Lung (tissue), 12 donors: Measurements from ENCODE around the gene KIR2DL1. TPM values are rescaled to one million over a fixed set of nuclear protein-coding genes. Genes with fewer than 3 reads are reported as not detected.
"Not testable (repeated sequence)": the region's sequence is repeated elsewhere in the genome, so short reads cannot be mapped to it uniquely, and the experiment has no call there.

Source experiments
- ATAC-seq: fragments of 200-7000 bp; cut with Tn5 transposase; one replicate; pipeline ENCODE4 v1.9.1; 2020; ENCODE audit warnings: moderate number of reproducible peaks; ENCODE audit not compliant: insufficient read depth, low FRiP score
- DNase-seq, 3 donors: peaks; one replicate each; pipeline ENCODE4 v3.0.0-alpha.2; 2013 to 2017
- H3K27ac ChIP-seq, 2 donors: one replicate each; pipeline ENCODE4 v1.5.1; 2013; ENCODE audit warnings: mild to moderate bottlenecking in 2 of 2, moderate library complexity in 2 of 2, control low read depth in 1 of 2, inconsistent platforms in 1 of 2, low read depth in 1 of 2, low read length in 1 of 2
- H3K27me3 ChIP-seq, 3 donors: one replicate each; pipeline ENCODE4 v1.5.1; 2013; ENCODE audit warnings: low read length in 2 of 3; ENCODE audit not compliant: control insufficient read depth in 3 of 3, insufficient read depth in 3 of 3
- H3K36me3 ChIP-seq, 4 donors: one replicate each; pipeline ENCODE4 v1.5.1; 2013; ENCODE audit warnings: low read length in 4 of 4, mild to moderate bottlenecking in 1 of 4, moderate library complexity in 1 of 4; ENCODE audit not compliant: control insufficient read depth in 4 of 4, insufficient read depth in 4 of 4
- H3K4me1 ChIP-seq, 5 donors: one replicate each; pipeline ENCODE4 v1.5.1; 2013; ENCODE audit warnings: low read length in 5 of 5, mild to moderate bottlenecking in 2 of 5, moderate library complexity in 1 of 5; ENCODE audit not compliant: control insufficient read depth in 5 of 5, insufficient read depth in 5 of 5
- H3K4me3 ChIP-seq: one replicate; pipeline ENCODE4 v1.5.1; 2013; ENCODE audit warnings: mild to moderate bottlenecking, control low read depth, moderate library complexity
- H3K9ac ChIP-seq, 2 donors: one replicate each; pipeline ENCODE4 v1.5.1; 2013; ENCODE audit warnings: low read length in 2 of 2, control low read depth in 1 of 2; ENCODE audit not compliant: insufficient read depth in 1 of 2
- H3K9me3 ChIP-seq, 4 donors: one replicate each; pipeline ENCODE4 v1.5.1; 2013; ENCODE audit warnings: low read length in 3 of 4, mild to moderate bottlenecking in 1 of 4, moderate library complexity in 1 of 4; ENCODE audit not compliant: control insufficient read depth in 4 of 4, insufficient read depth in 3 of 4
- WGBS, 2 donors: extraction: QIAGEN DNeasy Blood & Tissue Kit; methylation state at CpG; one replicate each; pipeline ENCODE4 v1.1.7; 2013; 5-methylcytosine and 5-hydroxymethylcytosine counted together
- polyA plus RNA-seq, 2 donors: library from polyadenylated mRNA; stranded (reverse); fragments of 200-250 nt; gene quantifications; one replicate each; pipeline ENCODE4 v1.2.1, GENCODE V29; 2013
- total RNA-seq, 2 donors: library from RNA; depleted of rRNA in 1 of 2; stranded (reverse); fragments of >200 nt in 1 of 2; gene quantifications; one replicate each; pipeline ENCODE4 v1.2.1, GENCODE V29; 2014 to 2021
- TF ChIP-seq, protein P1 (sequence below): IDR thresholded peaks from 2 replicates; pipeline ENCODE4 v1.5.1; 2012; ENCODE audit warnings: mild to moderate bottlenecking; ENCODE audit errors: control extremely low read depth, extremely low read depth
- donor health status: control.
- donor health status: control.
- donor health status: Bipolar disorder and iron deficiency.
- donor health status: healthy.
- donor health status: DM: yes; HTN: yes; CAD: no.

KIR2DL1 gene
- total and polyA plus RNA-seq, 4 donors = 0.14 to 0.46 (median 0.16) TPM; not detected in 1

DNA sequence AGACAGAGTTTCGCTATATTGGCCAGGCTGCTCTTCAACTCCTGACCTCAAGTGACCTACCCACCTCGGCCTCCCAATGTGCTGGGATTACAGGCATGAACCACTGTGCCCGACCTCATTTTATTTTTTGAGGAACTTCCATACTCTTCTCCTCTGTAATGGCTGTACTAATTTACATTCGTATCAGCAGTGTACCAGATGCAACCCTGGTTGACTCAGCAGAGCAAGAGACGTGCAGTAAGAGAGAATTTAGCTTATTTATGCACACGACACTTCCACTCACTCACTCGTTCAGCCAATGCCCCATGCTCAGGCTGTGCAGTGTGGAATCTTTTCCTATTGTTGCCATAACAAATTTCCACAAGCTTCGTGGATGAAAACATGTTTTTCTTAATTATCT, 38.4 kb upstream of the KIR2DL1 start:
- H3K27ac ChIP-seq = no peak overlapping the region
- no peak overlapping the region for H3K4me3 ChIP-seq
- peaks cover 0 to 15% (median 5%) of the 10 kb centered on the region in 4 donors for H3K9me3 ChIP-seq
- H3K36me3 ChIP-seq = no peaks in the 10 kb centered on the region
- 55 to 69% methylated on average over 8 of the region's 8 CpGs for whole genome bisulfite sequencing, 2 donors
- no peaks in the 10 kb centered on the region for H3K27me3 ChIP-seq
- no peak overlapping the region for H3K9ac ChIP-seq
- TF ChIP-seq, protein P1, sequence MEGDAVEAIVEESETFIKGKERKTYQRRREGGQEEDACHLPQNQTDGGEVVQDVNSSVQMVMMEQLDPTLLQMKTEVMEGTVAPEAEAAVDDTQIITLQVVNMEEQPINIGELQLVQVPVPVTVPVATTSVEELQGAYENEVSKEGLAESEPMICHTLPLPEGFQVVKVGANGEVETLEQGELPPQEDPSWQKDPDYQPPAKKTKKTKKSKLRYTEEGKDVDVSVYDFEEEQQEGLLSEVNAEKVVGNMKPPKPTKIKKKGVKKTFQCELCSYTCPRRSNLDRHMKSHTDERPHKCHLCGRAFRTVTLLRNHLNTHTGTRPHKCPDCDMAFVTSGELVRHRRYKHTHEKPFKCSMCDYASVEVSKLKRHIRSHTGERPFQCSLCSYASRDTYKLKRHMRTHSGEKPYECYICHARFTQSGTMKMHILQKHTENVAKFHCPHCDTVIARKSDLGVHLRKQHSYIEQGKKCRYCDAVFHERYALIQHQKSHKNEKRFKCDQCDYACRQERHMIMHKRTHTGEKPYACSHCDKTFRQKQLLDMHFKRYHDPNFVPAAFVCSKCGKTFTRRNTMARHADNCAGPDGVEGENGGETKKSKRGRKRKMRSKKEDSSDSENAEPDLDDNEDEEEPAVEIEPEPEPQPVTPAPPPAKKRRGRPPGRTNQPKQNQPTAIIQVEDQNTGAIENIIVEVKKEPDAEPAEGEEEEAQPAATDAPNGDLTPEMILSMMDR = no peak
- ATAC-seq (no peak), DNase-seq (no peak)
- H3K4me1 ChIP-seq = no peaks in the 10 kb centered on the region

DNA sequence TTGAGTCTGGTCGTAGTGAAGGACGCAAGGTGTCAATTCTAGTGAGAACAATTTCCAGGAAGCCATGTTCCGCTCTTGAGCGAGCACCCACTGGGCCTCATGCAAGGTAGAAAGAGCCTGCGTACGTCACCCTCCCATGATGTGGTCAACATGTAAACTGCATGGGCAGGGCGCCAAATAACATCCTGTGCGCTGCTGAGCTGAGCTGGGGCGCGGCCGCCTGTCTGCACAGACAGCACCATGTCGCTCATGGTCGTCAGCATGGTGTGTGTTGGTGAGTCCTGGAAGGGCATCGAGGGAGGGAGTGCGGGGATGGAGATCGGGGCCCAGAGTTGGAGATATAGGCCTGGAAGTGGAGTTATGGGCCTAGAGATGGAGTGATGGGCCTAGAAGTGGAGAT, 31.3 kb upstream of the KIR2DL1 start, which contains the start of gene KIR2DL3:
TSS of gene KIR2DL3 (plus strand) at position 208 of the 400 bp plus-strand sequence. CDS start at position 241, 33 bp downstream.
- H3K27ac ChIP-seq, H3K4me1 ChIP-seq, ATAC-seq, H3K9me3 ChIP-seq, H3K27me3 ChIP-seq, H3K36me3 ChIP-seq, H3K4me3 ChIP-seq, H3K9ac ChIP-seq, DNase-seq: not testable (repeated sequence)
- 91 to 92% methylated on average over 16 of the region's 16 CpGs for WGBS, 2 donors

DNA sequence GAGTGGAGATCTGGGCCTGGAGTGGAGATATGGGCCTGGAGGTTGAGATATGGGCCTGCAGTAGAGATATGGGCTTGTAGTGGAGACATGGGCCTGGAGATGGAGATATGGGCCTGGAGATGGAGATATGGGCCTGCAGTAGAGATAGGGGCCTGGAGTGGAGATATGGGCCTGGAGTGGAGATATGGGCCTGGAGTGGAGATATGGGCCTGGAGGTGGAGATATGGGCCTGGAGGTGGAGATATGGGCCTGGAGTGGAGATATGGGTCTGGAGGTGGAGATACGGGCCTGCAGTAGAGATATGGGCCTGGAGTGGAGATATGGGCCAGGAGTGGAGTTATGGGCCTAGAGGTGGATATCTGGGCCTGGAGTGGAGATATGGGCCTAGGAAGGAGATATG, 30.9 kb upstream of the KIR2DL1 start:
- Histone ChIP-seq H3K9ac (no peak overlapping the region), H3K4me3 (no peak overlapping the region), H3K27ac (no peak overlapping the region), H3K9me3 (peaks cover 0 to 6% (median 0%) of the 10 kb centered on the region in 4 donors), H3K4me1 (no peaks in the 10 kb centered on the region), H3K27me3 (no peaks in the 10 kb centered on the region), H3K36me3 (no peaks in the 10 kb centered on the region)
- TF ChIP-seq, protein P1 = no peak
- no peak for DNase-seq
- WGBS, 2 donors = 83 to 94% methylated on average over 1 of the region's 1 CpG
- ATAC-seq = no peak

DNA sequence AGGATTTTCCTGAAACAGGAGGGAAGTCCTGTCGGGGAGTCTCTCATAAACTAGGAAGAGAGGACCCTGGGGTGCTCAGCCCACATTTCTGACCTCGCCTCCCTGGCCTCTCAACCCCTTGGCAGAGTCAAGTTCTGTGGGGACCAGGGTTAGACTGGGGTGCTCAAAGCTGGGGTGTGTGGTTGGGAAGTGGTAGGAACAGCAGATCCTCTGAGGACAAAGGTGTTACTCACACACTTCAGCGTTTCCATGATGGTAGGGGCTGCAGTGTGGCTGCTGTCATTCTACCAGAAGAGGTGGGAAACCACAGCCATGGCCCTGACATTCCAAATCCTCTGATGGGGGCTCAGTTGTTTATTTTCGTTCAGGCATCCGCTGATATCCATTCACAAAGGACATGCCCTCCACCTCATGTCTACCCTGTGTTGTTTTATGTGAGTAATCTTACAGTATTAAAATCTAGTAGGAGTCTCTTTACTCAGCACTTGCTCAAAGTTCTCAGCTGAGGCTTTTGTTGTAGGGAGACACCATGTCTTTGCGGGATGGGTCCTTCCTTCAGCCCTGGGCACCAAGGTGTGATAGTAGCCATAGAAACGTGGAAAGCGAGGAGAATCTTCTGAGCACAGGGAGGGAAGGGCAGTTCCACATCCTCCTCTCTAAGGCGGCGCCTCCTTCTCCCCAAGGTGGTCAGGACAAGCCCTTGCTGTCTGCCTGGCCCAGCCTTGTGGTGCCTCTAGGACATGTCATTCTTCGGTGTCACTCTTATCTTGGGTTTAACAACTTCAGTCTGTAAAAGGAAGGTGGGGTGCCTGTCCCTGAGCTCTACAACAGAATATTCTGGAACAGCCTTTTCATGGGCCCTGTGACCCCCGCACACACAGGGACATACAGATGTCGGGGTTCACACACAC, 29.8 kb upstream of the KIR2DL1 start:
- TF ChIP-seq, protein P1 = no peak
- no peaks in the 10 kb centered on the region for H3K36me3 ChIP-seq
- ATAC-seq = no peak
- no peaks in the 10 kb centered on the region for H3K27me3 ChIP-seq
- no peak overlapping the region for H3K27ac ChIP-seq
- no peaks in the 10 kb centered on the region for H3K9me3 ChIP-seq
- no peak overlapping the region for H3K4me3 ChIP-seq
- 83 to 85% methylated on average over 13 of the region's 13 CpGs for WGBS, 2 donors
- no peak overlapping the region for H3K9ac ChIP-seq
- no peaks in the 10 kb centered on the region for H3K4me1 ChIP-seq
- DNase-seq = no peak

DNA sequence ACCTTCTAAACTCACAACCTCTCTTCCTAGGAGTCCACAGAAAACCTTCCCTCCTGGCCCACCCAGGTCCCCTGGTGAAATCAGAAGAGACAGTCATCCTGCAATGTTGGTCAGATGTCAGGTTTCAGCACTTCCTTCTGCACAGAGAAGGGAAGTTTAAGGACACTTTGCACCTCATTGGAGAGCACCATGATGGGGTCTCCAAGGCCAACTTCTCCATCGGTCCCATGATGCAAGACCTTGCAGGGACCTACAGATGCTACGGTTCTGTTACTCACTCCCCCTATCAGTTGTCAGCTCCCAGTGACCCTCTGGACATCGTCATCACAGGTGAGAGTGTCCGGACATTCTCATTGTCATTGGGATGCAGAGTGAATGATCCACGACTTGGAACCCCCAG, 27.6 kb upstream of the KIR2DL1 start:
- not testable (repeated sequence) for H3K9me3 ChIP-seq, H3K36me3 ChIP-seq, DNase-seq, H3K4me3 ChIP-seq, H3K27me3 ChIP-seq, H3K4me1 ChIP-seq, H3K27ac ChIP-seq, ATAC-seq, H3K9ac ChIP-seq
- 55 to 56% methylated on average over 5 of the region's 5 CpGs for WGBS, 2 donors

DNA sequence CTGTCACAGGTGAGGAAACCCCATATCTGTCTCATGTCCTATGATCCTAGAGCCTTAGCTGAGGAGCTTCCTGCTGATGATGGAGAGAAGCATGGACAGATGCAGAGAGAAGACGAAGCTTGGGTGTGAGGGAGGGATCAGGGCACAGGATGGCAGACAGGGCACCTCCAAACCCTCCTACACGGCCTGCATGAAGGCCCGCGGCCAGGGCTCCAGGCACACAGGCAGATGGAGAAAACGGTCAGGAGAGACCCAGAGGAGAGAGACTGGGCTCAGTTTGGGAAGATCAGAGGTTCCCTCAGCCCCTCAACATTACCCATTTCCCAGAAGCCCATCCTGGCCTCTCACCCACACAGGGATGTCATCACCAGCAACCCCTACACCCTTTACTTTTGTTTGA, 25.5 kb upstream of the KIR2DL1 start:
- ATAC-seq, H3K4me1 ChIP-seq, H3K27me3 ChIP-seq, H3K4me3 ChIP-seq, H3K36me3 ChIP-seq, DNase-seq, H3K27ac ChIP-seq, H3K9me3 ChIP-seq, H3K9ac ChIP-seq: not testable (repeated sequence)
- WGBS, 2 donors = 73 to 86% methylated on average over 5 of the region's 5 CpGs
